ENCODE measurements around the gene NDUFAF7.
"Not testable (repeated sequence)": the region's sequence is repeated elsewhere in the genome, so short reads cannot be mapped to it uniquely, and the experiment has no call there.

NDUFAF7 gene

GRCh38 chr2:37283207-37283606 lies 51.7 kb downstream of the NDUFAF7 start:
- no peak for DNase-seq (ENCODE audit: low spot score)

DNA sequence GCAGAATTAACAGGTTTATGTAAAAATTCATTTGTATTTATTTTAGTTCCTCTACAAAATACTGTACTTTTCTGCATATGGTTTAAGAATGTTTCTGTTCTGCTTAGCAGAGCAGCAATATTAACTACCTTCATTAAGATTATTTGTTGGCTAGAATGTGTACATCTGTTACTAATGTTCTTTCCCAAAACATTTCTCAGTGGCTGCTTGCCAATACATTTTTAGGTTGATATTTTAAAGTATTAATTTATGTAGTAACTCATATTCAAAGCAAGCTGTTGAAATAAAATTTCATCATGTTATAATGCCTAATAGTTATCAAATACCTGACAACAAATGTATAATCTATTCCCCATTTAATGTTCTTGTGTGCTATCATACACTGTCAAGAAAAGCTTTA lies 52.9 kb downstream of the NDUFAF7 start:
- no peak for DNase-seq (ENCODE audit: low spot score)

DNA sequence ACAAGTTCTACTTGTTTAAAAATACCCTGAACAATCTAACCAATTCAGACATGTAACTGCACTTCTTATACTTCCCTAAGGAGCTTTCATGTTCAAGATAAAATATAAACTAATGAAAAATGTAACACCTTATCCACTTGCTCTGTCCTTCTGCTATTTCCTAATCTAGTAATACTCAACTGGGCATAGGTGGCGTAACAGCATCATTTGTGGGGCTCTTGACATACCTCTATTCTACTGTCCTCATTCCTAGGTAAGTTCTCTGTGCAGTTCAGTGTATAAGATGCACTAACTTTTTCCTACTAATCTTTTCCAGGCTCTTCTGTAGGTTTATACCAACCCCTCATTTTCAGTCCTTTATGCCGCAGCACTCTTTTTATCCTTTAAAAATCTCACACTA lies 56.5 kb downstream of the NDUFAF7 start:
- no peak for DNase-seq (ENCODE audit: low spot score)

GRCh38 chr2:37291680-37292079 lies 60.2 kb downstream of the NDUFAF7 start:
- no peak for DNase-seq (ENCODE audit: low spot score)

DNA sequence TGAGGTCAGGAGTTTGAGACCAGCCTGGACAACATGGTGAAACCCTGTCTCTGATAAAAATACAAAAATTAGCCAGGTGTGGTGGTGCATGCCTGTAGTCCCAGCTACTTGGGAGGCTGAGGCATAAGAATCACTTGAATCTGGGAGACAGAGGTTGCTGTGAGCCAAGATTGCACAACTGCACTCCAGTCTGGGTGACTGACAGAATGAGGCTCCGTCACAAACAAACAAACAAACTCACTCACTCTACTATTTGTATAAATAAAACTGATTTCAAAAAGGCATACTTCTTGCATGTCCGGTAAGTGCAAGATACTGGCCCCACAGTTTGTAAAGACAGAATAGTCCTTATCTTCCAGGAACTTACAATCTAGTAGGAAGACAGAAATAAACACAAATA lies 63.4 kb downstream of the NDUFAF7 start:
- not testable (repeated sequence) for DNase-seq (ENCODE audit: low spot score)

- no peak for DNase-seq (ENCODE audit: low spot score)
Observed at GRCh38 chr2:37295469-37296073, 64.1 kb downstream of the NDUFAF7 start.

DNA sequence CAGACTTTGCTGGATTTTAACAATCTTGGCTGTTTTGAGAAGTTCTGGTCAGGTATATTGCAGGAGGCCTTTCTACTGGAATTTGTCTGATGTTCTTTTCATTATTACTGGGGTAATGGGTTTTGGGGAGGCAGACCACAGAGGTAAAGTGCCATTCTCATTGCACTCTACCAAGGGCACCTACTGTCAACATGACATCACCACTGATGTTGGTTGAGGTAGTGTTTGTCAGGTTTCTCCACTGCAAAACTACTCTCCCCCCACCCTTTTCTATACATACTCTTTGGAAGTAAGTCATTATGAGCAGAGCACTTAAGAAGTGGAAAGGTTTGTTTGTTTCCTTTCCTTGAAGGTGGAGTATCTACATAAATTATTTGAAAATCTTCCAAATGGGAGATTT lies 66.2 kb downstream of the NDUFAF7 start:
- no peak for DNase-seq (ENCODE audit: low spot score)
